H1 (cell line): ENCODE measurements around the gene CGNL1. TPM values are rescaled to one million over a fixed set of nuclear protein-coding genes. Genes with fewer than 3 reads are reported as not detected.

Source experiments
- CTCF ChIA-PET: fragments of 300-600 bp; sonication (Branson Sonifier 250); formaldehyde crosslinking; loops from one replicate; lab custom pipeline; 2021; ENCODE audit not compliant: partially characterized antibody; lab: Charles Lee
- POLR2A ChIA-PET: fragments of 300-600 bp; sonication (Branson Sonifier 250); formaldehyde crosslinking; loops from one replicate; lab custom pipeline; 2021; ENCODE audit warnings: inconsistent platforms; ENCODE audit not compliant: partially characterized antibody; lab: Charles Lee
- DNase-seq, 2 experiments: peaks; one replicate each; pipeline versions ENCODE4 v3.0.0 to v3.0.0-alpha.2; 2010 to 2022; ENCODE audit warnings: low spot score in 2 of 2, low read depth in 1 of 2, mixed read lengths in 1 of 2
- FAIRE-seq: peaks from 2 replicates; lab custom pipeline; 2011; peaks lifted over from hg19 to GRCh38; lab: Jason Lieb, UNC
- H2AFZ ChIP-seq: 2 replicates; pipeline ENCODE4 v1.8.1; 2012; ENCODE audit warnings: low read length, inconsistent platforms
- H2AK5ac ChIP-seq: 2 replicates; pipeline ENCODE4 v1.6.1; 2013; ENCODE audit warnings: low read depth, low read length
- H2BK120ac ChIP-seq: replicated peaks from 2 replicates; pipeline ENCODE3; 2013; ENCODE audit warnings: low read depth, low read length, inconsistent platforms
- H2BK12ac ChIP-seq: 2 replicates; pipeline ENCODE4 v1.6.1; 2013; ENCODE audit warnings: low read depth, low read length
- H2BK15ac ChIP-seq: 2 replicates; pipeline ENCODE4 v1.6.1; 2013; ENCODE audit warnings: low read length
- H2BK20ac ChIP-seq: 2 replicates; pipeline ENCODE4 v1.6.1; 2013; ENCODE audit warnings: low read length
- H2BK5ac ChIP-seq: 2 replicates; pipeline ENCODE4 v1.6.1; 2013; ENCODE audit warnings: low read depth, low read length
- H3K14ac ChIP-seq: 2 replicates; pipeline ENCODE4 v1.6.1; 2013; ENCODE audit warnings: inconsistent platforms; ENCODE audit not compliant: insufficient read length
- H3K18ac ChIP-seq: 2 replicates; pipeline ENCODE4 v1.6.1; 2013; ENCODE audit warnings: low read length; ENCODE audit errors: extremely low read depth
- H3K23ac ChIP-seq: 2 replicates; pipeline ENCODE4 v1.6.1; 2013; ENCODE audit warnings: inconsistent platforms; ENCODE audit not compliant: insufficient read length
- H3K23me2 ChIP-seq: 2 replicates; pipeline ENCODE4 v1.6.1; 2013; ENCODE audit warnings: low read depth, low read length
- H3K27ac ChIP-seq: 2 replicates; pipeline ENCODE4 v1.6.1; 2011; ENCODE audit warnings: low read depth, low read length, inconsistent platforms
- H3K27me3 ChIP-seq, 4 experiments: replicated peaks in 1 of 4; 1 replicate in 1 of 4; 2 replicates in 3 of 4; pipeline versions ENCODE4 v1.6.1 to v1.8.1; 2011 to 2013; ENCODE audit warnings: low read length in 3 of 4, mild to moderate bottlenecking in 3 of 4, inconsistent platforms in 2 of 4, mixed read lengths in 2 of 4, moderate library complexity in 1 of 4; ENCODE audit not compliant: control insufficient read depth in 3 of 4, insufficient read depth in 3 of 4; ENCODE audit errors: extremely low read depth in 1 of 4
- H3K36me3 ChIP-seq, 4 experiments: 2 replicates each; pipeline versions ENCODE4 v1.6.1 to v1.8.1; 2011 to 2013; ENCODE audit warnings: mild to moderate bottlenecking in 4 of 4, low read length in 3 of 4, moderate library complexity in 2 of 4, control low read depth in 1 of 4, inconsistent platforms in 1 of 4; ENCODE audit not compliant: insufficient read depth in 4 of 4, control insufficient read depth in 2 of 4
- H3K4ac ChIP-seq: replicated peaks from 2 replicates; pipeline ENCODE3; 2013; ENCODE audit warnings: low read length, low read depth, mixed read lengths, inconsistent platforms; ENCODE audit not compliant: insufficient read length
- H3K4me1 ChIP-seq, 4 experiments: replicated peaks in 1 of 4; 1 replicate in 1 of 4; 2 replicates in 3 of 4; pipeline versions ENCODE4 v1.6.1 to v1.8.1; 2011 to 2013; ENCODE audit warnings: low read length in 3 of 4, inconsistent platforms in 2 of 4, mixed read lengths in 1 of 4; ENCODE audit not compliant: insufficient read depth in 4 of 4, control insufficient read depth in 3 of 4
- H3K4me2 ChIP-seq, 2 experiments: 2 replicates each; pipeline versions ENCODE4 v1.6.1 to v1.8.1; 2011 to 2013; ENCODE audit warnings: low read depth in 2 of 2, low read length in 2 of 2, control low read depth in 1 of 2, inconsistent platforms in 1 of 2, mild to moderate bottlenecking in 1 of 2; ENCODE audit not compliant: insufficient read depth in 1 of 2
- H3K4me3 ChIP-seq, 4 experiments: fragments of 200-600, 300-600 bp in 1 of 4; sonication (generic), shearing (Covaris generic), sonication (Bioruptor Twin) in 1 of 4; 2 replicates each; pipeline versions ENCODE4 v1.5.1 to v1.8.1; 2011 to 2016; ENCODE audit warnings: low read length in 4 of 4, low read depth in 3 of 4, control low read depth in 2 of 4, inconsistent platforms in 2 of 4, mild to moderate bottlenecking in 2 of 4, mixed read lengths in 1 of 4, moderate library complexity in 1 of 4; ENCODE audit not compliant: insufficient read depth in 2 of 4; ENCODE audit errors: extremely low read depth in 1 of 4
- H3K56ac ChIP-seq: replicated peaks from 2 replicates; pipeline ENCODE3; 2013; ENCODE audit warnings: low read depth, mild to moderate bottlenecking, mixed read lengths, low read length, inconsistent platforms; ENCODE audit not compliant: insufficient read length
- H3K79me1 ChIP-seq: 2 replicates; pipeline ENCODE4 v1.6.1; 2013; ENCODE audit warnings: low read depth, low read length, control low read depth
- H3K79me2 ChIP-seq, 2 experiments: 2 replicates each; pipeline versions ENCODE4 v1.6.1 to v1.8.1; 2012 to 2013; ENCODE audit warnings: low read length in 2 of 2, mild to moderate bottlenecking in 2 of 2, inconsistent platforms in 1 of 2; ENCODE audit not compliant: insufficient read depth in 2 of 2, control insufficient read depth in 1 of 2
- H3K9ac ChIP-seq, 4 experiments: replicated peaks in 1 of 4; 1 replicate in 1 of 4; 2 replicates in 3 of 4; pipeline versions ENCODE4 v1.6.1 to v1.8.1; 2011 to 2013; ENCODE audit warnings: low read depth in 3 of 4, low read length in 3 of 4, control low read depth in 2 of 4, mild to moderate bottlenecking in 2 of 4, moderate library complexity in 2 of 4, inconsistent platforms in 1 of 4; ENCODE audit errors: extremely low read depth in 1 of 4
- H3K9me3 ChIP-seq, 2 experiments: 2 replicates each; pipeline versions ENCODE4 v1.6.1 to v1.8.1; 2012 to 2013; ENCODE audit warnings: mild to moderate bottlenecking in 2 of 2, moderate library complexity in 2 of 2, control low read depth in 1 of 2, inconsistent platforms in 1 of 2, low read depth in 1 of 2, low read length in 1 of 2, mixed read lengths in 1 of 2; ENCODE audit not compliant: insufficient read depth in 2 of 2
- H4K20me1 ChIP-seq, 2 experiments: replicated peaks in 1 of 2; 2 replicates each; pipeline versions ENCODE3 to v1.8.1; 2011 to 2013; ENCODE audit warnings: inconsistent platforms in 2 of 2, low read length in 2 of 2, mild to moderate bottlenecking in 1 of 2; ENCODE audit not compliant: insufficient read depth in 2 of 2, control insufficient read depth in 1 of 2
- H4K5ac ChIP-seq: 2 replicates; pipeline ENCODE4 v1.6.1; 2013; ENCODE audit warnings: low read length, low read depth, mixed read lengths, inconsistent platforms; ENCODE audit not compliant: insufficient read length
- H4K8ac ChIP-seq: 2 replicates; pipeline ENCODE4 v1.8.0; 2013; ENCODE audit warnings: mild to moderate bottlenecking, moderate library complexity, low read length, inconsistent platforms; ENCODE audit not compliant: insufficient read depth; ENCODE audit errors: extremely low read depth
- H4K91ac ChIP-seq: replicated peaks from 2 replicates; pipeline ENCODE3; 2013; ENCODE audit warnings: low read length, mixed read lengths, inconsistent platforms; ENCODE audit not compliant: insufficient read length
- CHD2 ChIP-seq: IDR thresholded peaks from 2 replicates; pipeline ENCODE4 v1.6.1; 2012; ENCODE audit warnings: low read length, improper control_type of control experiment
- EZH2 ChIP-seq: fragments of 200-600 bp; sonication (generic); IDR thresholded peaks from 2 replicates; pipeline ENCODE4 v1.7.1; 2012; ENCODE audit warnings: low read depth, mild to moderate bottlenecking, moderate library complexity, low read length, inconsistent platforms; ENCODE audit not compliant: severe bottlenecking
- HDAC6 ChIP-seq: IDR thresholded peaks from one replicate; pipeline ENCODE4 v1.7.1; 2012; ENCODE audit warnings: low read depth, mild to moderate bottlenecking, inconsistent platforms, low read length, moderate library complexity
- JUN ChIP-seq: IDR thresholded peaks from 2 replicates; pipeline ENCODE4 v1.6.1; 2011; ENCODE audit warnings: low read depth, mild to moderate bottlenecking, improper control_type of control experiment, low read length
- MAFK ChIP-seq: IDR thresholded peaks from 2 replicates; pipeline ENCODE4 v1.6.1; 2012; ENCODE audit warnings: low read depth, mild to moderate bottlenecking, improper control_type of control experiment, low read length
- NANOG ChIP-seq: IDR thresholded peaks from 2 replicates; pipeline ENCODE4 v1.6.1; 2011; ENCODE audit warnings: low read length, low read depth, mild to moderate bottlenecking, inconsistent platforms; ENCODE audit not compliant: insufficient read depth, poor library complexity, severe bottlenecking
- POU5F1 ChIP-seq: IDR thresholded peaks from 2 replicates; pipeline ENCODE4 v1.6.1; 2011; ENCODE audit warnings: low read depth, mild to moderate bottlenecking, low read length, moderate library complexity
- RNF2 ChIP-seq: fragments of 200-900, 300-1000 bp; sonication (generic); IDR thresholded peaks from 2 replicates; pipeline ENCODE4 v1.7.1; 2016; ENCODE audit warnings: borderline replicate concordance, low read depth, mild to moderate bottlenecking, antibody characterized with exemption, low read length; ENCODE audit not compliant: poor library complexity, severe bottlenecking; ENCODE audit errors: missing control alignments
- SIN3A ChIP-seq, 2 experiments: IDR thresholded peaks in 1 of 2; conservative IDR thresholded peaks in 1 of 2; 2 replicates each; pipeline ENCODE4 v1.6.1; 2011 to 2012; ENCODE audit warnings: low read length in 2 of 2, improper control_type of control experiment in 1 of 2, low read depth in 1 of 2, mild to moderate bottlenecking in 1 of 2
- SIX5 ChIP-seq: IDR thresholded peaks from 2 replicates; pipeline ENCODE4 v1.6.1; 2011; ENCODE audit warnings: mild to moderate bottlenecking, low read depth, low read length
- TAF7 ChIP-seq: optimal IDR thresholded peaks from 2 replicates; pipeline ENCODE3; 2011; ENCODE audit warnings: low read depth, mild to moderate bottlenecking, inconsistent platforms, low read length, moderate library complexity, borderline replicate concordance
- WGBS, 2 experiments: shearing (Covaris generic) in 1 of 2; methylation state at CpG; one replicate each; pipeline versions ENCODE4 v1.1.6 to v1.1.7; 2013 to 2015; ENCODE audit warnings: low lambda C conversion rate in 2 of 2, mixed read lengths in 2 of 2, inconsistent platforms in 1 of 2, low coverage in 1 of 2, missing lambda C conversion rate in 1 of 2; ENCODE audit not compliant: insufficient replicate concordance in 2 of 2, insufficient coverage in 1 of 2, insufficient read length in 1 of 2; ENCODE audit errors: extremely low coverage in 1 of 2, missing lambda C conversion rate in 1 of 2; 5-methylcytosine and 5-hydroxymethylcytosine counted together
- polyA plus RNA-seq, 7 experiments: library from polyadenylated mRNA; depleted of rRNA in 3 of 7; stranded (reverse) in 5 of 7; unstranded in 2 of 7; fragments of >200 nt in 5 of 7; fragments of 200-250 nt in 2 of 7; gene quantifications; 1 replicate in 5 of 7; 2 replicates in 1 of 7; 4 replicates in 1 of 7; pipeline versions ENCODE4 v1.2.1 to v1.2.3, GENCODE V29; 2011 to 2013; ENCODE audit warnings: missing spikeins in 2 of 7, mixed read lengths in 2 of 7
- total RNA-seq: library from RNA; stranded (reverse); fragmentation: NEBNext Ultra II Directional; extraction: Animal tissue kit (Norgen Biotek cat#: 25700); gene quantifications from 2 replicates; pipeline ENCODE4 v1.2.1, GENCODE V29; 2021
- TF ChIP-seq, protein P1 (sequence below): IDR thresholded peaks from 2 replicates; pipeline ENCODE4 v1.6.1; 2011; ENCODE audit warnings: low read depth, mild to moderate bottlenecking, low read length; ENCODE audit not compliant: insufficient read depth

Gene CGNL1
- total and polyA plus RNA-seq, 2 of the 8 experiments (the other 6 are each of a cell fraction or from before 2014, with no cell fraction given): 21.8 to 75.6 TPM

DNA sequence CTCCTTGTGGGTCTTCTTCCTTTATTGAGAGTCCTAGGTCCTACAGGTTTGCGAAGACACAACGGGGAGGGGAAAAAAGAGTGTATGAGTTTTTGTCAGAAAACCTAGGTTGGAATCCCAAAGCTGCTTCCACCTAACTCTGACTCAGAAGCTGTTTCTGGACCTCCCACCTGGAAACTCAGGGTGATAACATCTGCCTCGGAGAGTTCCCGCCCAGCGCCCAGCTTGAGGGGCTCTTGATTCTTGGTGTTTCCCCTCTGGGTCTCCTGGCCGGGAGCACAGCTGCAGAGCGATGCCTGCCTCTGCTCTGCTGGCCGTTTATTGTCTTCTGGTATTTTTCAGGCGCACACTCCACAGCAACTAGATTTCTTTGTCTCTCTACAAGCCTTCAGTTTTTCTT is 162.5 kb downstream of the CGNL1 start:
- no peaks in the 10 kb centered on the region; the same call in 1 of the 2 replicates for H3K79me1 ChIP-seq
- peaks cover 0 to 38% (median 16%) of the 10 kb centered on the region in 4 experiments; a peak in 6 of 8 replicates for H3K36me3 ChIP-seq
- H4K5ac ChIP-seq: no peak overlapping the region
- no peak overlapping the region for H3K9ac ChIP-seq
- no peak overlapping the region for H3K4ac ChIP-seq
- H3K14ac ChIP-seq: no peak overlapping the region
- H4K91ac ChIP-seq: no peak overlapping the region
- H2BK120ac ChIP-seq: no peak overlapping the region
- POLR2A ChIA-PET: interaction anchor here (2.0 kb wide), 1 partner anchor 11 kb away, joined by 9 read pairs; no protein-coding TSS in a partner anchor
- no peak overlapping the region for H4K8ac ChIP-seq
- H3K4me1 ChIP-seq: peaks cover 0 to 5% (median 3%) of the 10 kb centered on the region in 4 experiments; a peak in 2 of 7 replicates
- DNase-seq: no peak
- H3K27me3 ChIP-seq: no peaks in the 10 kb centered on the region
- no peaks in the 10 kb centered on the region for H3K79me2 ChIP-seq
- H3K23ac ChIP-seq: no peak overlapping the region
- no peak overlapping the region for H2BK12ac ChIP-seq
- no peak overlapping the region for H3K56ac ChIP-seq
- 98% methylated on average over 9 of the region's 9 CpGs; no CpG with 5 or more reads in 1 of the 2 experiments for WGBS, 2 experiments
- no peak overlapping the region for H2BK15ac ChIP-seq
- no peaks in the 10 kb centered on the region for H3K23me2 ChIP-seq
- no peak overlapping the region for H3K4me2 ChIP-seq
- no peak overlapping the region for H2BK20ac ChIP-seq
- CTCF ChIA-PET: interaction anchor here (1.0 to 9.9 kb wide), 7 partner anchors 10 to 197 kb away, joined by 3 to 181 read pairs (median 6); no protein-coding TSS in a partner anchor
- no peak overlapping the region for H2BK5ac ChIP-seq
- no peaks in the 10 kb centered on the region for H4K20me1 ChIP-seq
- H3K4me3 ChIP-seq: no peak overlapping the region
- no peak overlapping the region for H3K27ac ChIP-seq
- H3K18ac ChIP-seq: no peak overlapping the region
- H2AFZ ChIP-seq: no peak overlapping the region
- no peak for FAIRE-seq
- no peaks in the 10 kb centered on the region for H3K9me3 ChIP-seq
- no peak overlapping the region for H2AK5ac ChIP-seq
- TF ChIP-seq NANOG (no peak), TAF7 (no peak), RNF2 (no peak), MAFK (no peak), CHD2 (no peak), SIX5 (no peak), POU5F1 (no peak), EZH2 (no peak), SIN3A (conservative IDR thresholded peaks at IDR 0.05 in 1 of 2, IDR thresholded peaks at IDR 0.05 in 1 of 2; ENCODE audit: low read depth in 1 of 2, low read length in 2 of 2) (no peak), HDAC6 (no peak), JUN (no peak)
- TF ChIP-seq, protein P1, sequence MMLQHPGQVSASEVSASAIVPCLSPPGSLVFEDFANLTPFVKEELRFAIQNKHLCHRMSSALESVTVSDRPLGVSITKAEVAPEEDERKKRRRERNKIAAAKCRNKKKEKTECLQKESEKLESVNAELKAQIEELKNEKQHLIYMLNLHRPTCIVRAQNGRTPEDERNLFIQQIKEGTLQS: no peak
